NCI-H226 (cell line): ENCODE data around the gene OR56A5.
A peak's percentile ranks its signal among the peaks of the same experiment; 100 is the strongest.

ENCODE experiments used
- DNase-seq: peaks from one replicate; pipeline ENCODE4 v3.0.0-alpha.2; 2015

The OR56A5 gene

DNA sequence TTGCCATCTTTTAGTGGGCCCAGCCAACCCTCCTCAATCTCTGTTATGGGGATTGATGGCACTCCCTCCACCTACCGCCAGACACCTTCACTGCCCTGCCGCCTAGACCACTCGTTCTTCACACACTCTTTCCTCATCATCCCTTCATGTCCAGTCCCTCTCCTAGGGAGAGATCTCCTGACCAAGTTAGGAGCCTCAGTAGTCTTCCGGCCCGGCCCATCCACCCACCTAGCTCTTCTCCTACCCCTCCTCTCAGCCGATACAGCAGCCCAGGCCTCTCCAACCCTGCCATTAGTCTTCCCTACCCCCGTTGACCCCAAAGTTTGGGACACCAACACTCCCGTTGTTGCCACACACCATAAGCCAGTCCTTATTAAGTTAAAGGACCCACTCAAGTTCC, 37.2 kb downstream of the OR56A5 start:
- no peak for DNase-seq

DNA sequence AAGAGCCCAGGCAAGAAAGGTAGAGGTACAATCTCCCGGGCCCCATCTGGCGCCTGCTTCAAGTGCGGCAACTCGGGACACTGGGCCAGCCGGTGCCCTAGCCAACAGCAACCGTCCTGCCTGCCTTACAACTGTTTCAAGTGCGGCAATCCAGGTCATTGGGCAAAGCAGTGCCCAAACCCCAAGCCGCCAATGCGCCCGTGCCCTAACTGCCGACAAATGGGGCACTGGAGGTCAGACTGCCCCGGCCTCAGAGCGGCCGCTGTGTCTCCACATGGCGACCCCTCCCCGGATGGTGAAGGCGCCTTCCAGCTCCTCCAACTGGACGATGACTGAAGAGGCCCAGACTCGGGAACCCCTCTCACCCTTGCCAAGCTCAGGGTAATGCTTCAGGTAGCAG, 37.7 kb downstream of the OR56A5 start:
- DNase-seq, result no peak

DNA sequence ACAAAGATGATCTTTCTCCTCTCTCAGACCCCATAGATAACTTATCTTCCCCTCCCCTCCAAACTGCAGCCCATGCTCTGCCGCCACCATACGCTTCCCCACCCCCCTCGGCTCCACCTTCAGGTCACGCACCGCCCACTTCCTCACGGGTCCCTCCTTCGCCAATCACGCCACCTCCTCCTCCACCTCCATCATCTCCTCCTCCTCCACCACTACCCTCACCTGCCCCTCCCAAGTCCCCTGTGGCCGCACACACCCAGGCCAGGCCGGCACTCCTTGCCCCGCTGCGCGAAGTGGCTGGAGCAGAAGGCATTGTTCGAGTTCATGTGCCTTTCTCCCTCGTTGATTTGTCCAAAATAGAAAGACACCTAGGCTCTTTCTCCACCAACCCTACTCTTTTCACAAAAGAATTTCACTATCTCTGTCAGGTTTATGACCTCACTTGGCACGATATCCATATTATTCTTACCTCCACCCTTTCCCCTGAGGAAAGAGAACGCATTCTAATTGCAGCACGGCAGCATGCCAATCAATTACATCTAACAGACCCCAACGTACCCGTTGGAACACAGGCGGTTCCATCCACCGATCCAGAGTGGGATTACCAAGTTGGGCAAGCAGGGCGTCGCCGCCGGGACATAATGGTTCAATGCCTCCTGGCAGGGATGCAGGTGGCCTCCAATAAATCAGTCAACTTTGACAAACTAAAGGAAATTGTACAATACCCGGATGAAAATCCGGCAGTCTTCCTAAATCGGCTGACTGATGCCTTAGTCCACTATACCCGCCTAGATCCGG, 38.5 kb downstream of the OR56A5 start:
- DNase-seq, result no peak

- no peak for DNase-seq
These were observed 39.5 kb downstream of the OR56A5 start for GRCh38 chr11:5928811-5929210.

- no peak for DNase-seq
These were observed 40.0 kb downstream of the OR56A5 start for GRCh38 chr11:5928271-5928670.

DNA sequence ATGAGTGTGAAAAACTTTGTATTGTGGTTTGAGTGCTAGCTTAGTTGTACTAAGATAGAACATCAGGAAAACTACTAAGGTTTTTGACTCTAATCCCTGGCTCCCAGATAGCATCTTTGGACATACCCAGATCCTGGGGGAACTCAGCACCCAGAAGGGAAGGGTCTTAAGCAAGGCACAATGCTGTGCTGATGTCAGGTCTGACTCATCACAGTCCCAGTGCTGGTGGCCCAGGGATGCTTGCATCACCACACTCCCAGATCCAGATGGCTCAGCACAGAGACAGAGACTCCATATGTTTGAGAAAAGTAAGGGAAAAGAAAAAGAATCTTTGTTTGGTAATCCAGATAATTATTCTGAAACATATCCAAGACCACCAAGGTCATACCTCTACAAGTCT, 44.5 kb downstream of the OR56A5 start:
- DNase-seq, result no peak

GRCh38 chr11:5923427-5923776, 44.9 kb downstream of the OR56A5 start:
- DNase-seq, result no peak

GRCh38 chr11:5922749-5923426, 45.4 kb downstream of the OR56A5 start:
- DNase-seq, result peak; percentile 16
